ENCODE measurements around the gene ALDH8A1. TPM values are rescaled to one million over a fixed set of nuclear protein-coding genes. Genes with fewer than 3 reads are reported as not detected.

The ALDH8A1 gene
- total RNA-seq, 1 experiment from 2014 or later, result 0.68 TPM

GRCh38 chr6:134921721-134922261, 28.1 kb downstream of the ALDH8A1 start:
- no peak for DNase-seq
- H3K36me3 Mint-ChIP-seq (ENCODE audit: insufficient read depth, unreplicated experiment), result no peaks in the 10 kb centered on the region
- no peak for TF ChIP-seq CTCF (IDR thresholded peaks at IDR 0.05; ENCODE audit: unreplicated experiment)
- CTCF ChIA-PET, result no interaction called here
- H3K27ac Mint-ChIP-seq (ENCODE audit: unreplicated experiment), result no peak overlapping the region
- no peak overlapping the region for H3K4me3 Mint-ChIP-seq (ENCODE audit: low read depth, unreplicated experiment)
- no peaks in the 10 kb centered on the region for H3K9me3 Mint-ChIP-seq (ENCODE audit: low read depth, unreplicated experiment)
- no peaks in the 10 kb centered on the region for H3K4me1 Mint-ChIP-seq (ENCODE audit: low read depth, unreplicated experiment)
- H3K27me3 Mint-ChIP-seq (ENCODE audit: unreplicated experiment), result no peaks in the 10 kb centered on the region
- BruUV-seq (replicated peaks), result no TSS peak
- intact Hi-C loops (cut with micrococcal nuclease; ENCODE audit: unreplicated experiment), result no loop called here

- CTCF ChIA-PET, result no interaction called here
- H3K36me3 Mint-ChIP-seq (ENCODE audit: insufficient read depth, unreplicated experiment), result no peaks in the 10 kb centered on the region
- H3K27me3 Mint-ChIP-seq (ENCODE audit: unreplicated experiment), result no peaks in the 10 kb centered on the region
- no peak for TF ChIP-seq CTCF (IDR thresholded peaks at IDR 0.05; ENCODE audit: unreplicated experiment)
- no peak overlapping the region for H3K27ac Mint-ChIP-seq (ENCODE audit: unreplicated experiment)
- no peaks in the 10 kb centered on the region for H3K4me1 Mint-ChIP-seq (ENCODE audit: low read depth, unreplicated experiment)
- H3K9me3 Mint-ChIP-seq (ENCODE audit: low read depth, unreplicated experiment), result no peaks in the 10 kb centered on the region
- no peak for DNase-seq
- BruUV-seq (replicated peaks), result no TSS peak
- intact Hi-C loops (cut with micrococcal nuclease; ENCODE audit: unreplicated experiment), result no loop called here
- H3K4me3 Mint-ChIP-seq (ENCODE audit: low read depth, unreplicated experiment), result no peak overlapping the region
Measured at GRCh38 chr6:134921276-134921675, 28.6 kb downstream of the ALDH8A1 start.

GRCh38 chr6:134920422-134920821, 29.5 kb downstream of the ALDH8A1 start:
- Mint-ChIP-seq H3K4me3 (ENCODE audit: low read depth, unreplicated experiment) (no peak overlapping the region), H3K27me3 (ENCODE audit: unreplicated experiment) (no peaks in the 10 kb centered on the region), H3K36me3 (ENCODE audit: insufficient read depth, unreplicated experiment) (no peaks in the 10 kb centered on the region), H3K9me3 (ENCODE audit: low read depth, unreplicated experiment) (no peaks in the 10 kb centered on the region), H3K4me1 (ENCODE audit: low read depth, unreplicated experiment) (no peaks in the 10 kb centered on the region), H3K27ac (ENCODE audit: unreplicated experiment) (no peak overlapping the region)
- no peak for DNase-seq
- TF ChIP-seq CTCF (IDR thresholded peaks at IDR 0.05; ENCODE audit: unreplicated experiment), result no peak
- BruUV-seq (replicated peaks), result no TSS peak
- intact Hi-C loops (cut with micrococcal nuclease; ENCODE audit: unreplicated experiment), result no loop called here
- CTCF ChIA-PET, result no interaction called here

GRCh38 chr6:134918418-134918961, 31.4 kb downstream of the ALDH8A1 start:
- H3K9me3 Mint-ChIP-seq (ENCODE audit: low read depth, unreplicated experiment), result no peaks in the 10 kb centered on the region
- no peak overlapping the region for H3K4me3 Mint-ChIP-seq (ENCODE audit: low read depth, unreplicated experiment)
- CTCF ChIA-PET, result no interaction called here
- intact Hi-C loops (cut with micrococcal nuclease; ENCODE audit: unreplicated experiment), result no loop called here
- DNase-seq, result no peak
- no peaks in the 10 kb centered on the region for H3K27me3 Mint-ChIP-seq (ENCODE audit: unreplicated experiment)
- H3K4me1 Mint-ChIP-seq (ENCODE audit: low read depth, unreplicated experiment), result no peaks in the 10 kb centered on the region
- TF ChIP-seq CTCF (IDR thresholded peaks at IDR 0.05; ENCODE audit: unreplicated experiment), result no peak
- H3K27ac Mint-ChIP-seq (ENCODE audit: unreplicated experiment), result no peak overlapping the region
- no TSS peak for BruUV-seq (replicated peaks)
- H3K36me3 Mint-ChIP-seq (ENCODE audit: insufficient read depth, unreplicated experiment), result no peaks in the 10 kb centered on the region

Measured in Calu3 (cell line).